GM10847 (cell line): ENCODE results near the gene DHRS7B.

ENCODE experiments used
- POLR2A ChIP-seq: IDR thresholded peaks from 2 replicates; pipeline ENCODE4 v1.6.1; 2011; ENCODE audit not compliant: insufficient read length; ENCODE audit errors: extremely low read depth

DHRS7B gene

DNA sequence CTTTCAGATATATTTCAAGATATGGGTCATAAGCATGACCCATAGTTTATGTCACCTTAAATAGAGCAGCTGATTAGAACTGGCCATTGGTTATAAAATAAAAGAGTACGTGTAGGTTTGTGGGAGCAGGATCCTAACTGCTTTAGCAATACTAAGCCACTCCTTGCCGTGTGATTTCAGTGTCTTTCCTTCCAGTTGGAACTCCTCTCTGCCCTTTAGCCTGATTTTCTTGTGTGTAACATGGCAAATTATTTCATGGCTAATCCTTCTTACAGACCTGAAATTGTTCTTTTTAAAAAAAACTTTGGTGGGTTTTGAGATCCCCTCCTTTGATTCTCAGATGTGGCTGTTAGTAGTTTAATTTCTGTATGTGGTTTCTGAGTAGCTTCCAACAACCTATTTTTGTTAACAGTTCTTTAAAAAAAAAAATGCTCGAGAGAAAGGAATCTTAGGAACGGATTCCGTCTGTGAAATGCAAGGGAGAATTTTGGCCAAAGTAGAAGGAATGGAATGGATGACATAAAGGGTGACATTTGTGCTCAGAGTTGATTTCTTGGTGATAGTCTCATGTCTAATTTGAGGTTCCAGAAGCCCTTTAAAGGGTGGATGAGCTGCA is 39.9 kb downstream of the DHRS7B start:
- no peak for TF ChIP-seq POLR2A

DNA sequence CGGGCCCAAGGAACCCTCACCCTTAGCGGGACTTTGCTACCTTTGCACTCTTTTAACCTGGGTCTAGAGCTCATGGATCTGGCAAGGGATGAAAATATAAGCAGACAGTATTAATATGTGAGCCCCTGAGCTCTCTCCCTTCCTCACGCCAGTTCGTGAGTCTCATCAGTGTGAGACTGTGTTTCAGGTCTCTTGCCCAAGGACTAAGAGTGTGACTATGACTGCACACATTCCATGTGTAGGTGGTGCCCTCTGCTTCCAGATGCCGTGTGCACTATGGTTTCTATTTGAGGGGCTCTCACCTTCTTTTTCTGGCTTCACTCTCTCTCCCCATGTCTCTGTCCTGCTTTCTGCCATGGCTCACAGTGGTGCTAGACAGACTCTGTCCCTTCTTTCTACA is 40.5 kb downstream of the DHRS7B start:
- no peak for TF ChIP-seq POLR2A

DNA sequence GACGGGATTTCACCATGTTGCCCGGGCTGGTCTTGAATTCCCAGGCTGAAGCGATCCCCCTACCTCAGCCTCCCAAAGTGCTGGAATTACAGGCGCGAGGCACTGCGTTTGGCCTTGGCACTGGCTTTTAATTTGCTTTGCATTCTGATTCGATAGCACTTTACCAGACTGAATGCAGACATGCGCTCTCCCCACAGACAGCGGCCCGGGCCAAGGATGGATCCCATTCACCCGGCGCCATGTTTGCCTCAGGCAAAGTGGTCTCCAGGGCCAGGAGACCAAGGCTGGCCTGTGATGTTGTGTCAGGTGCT is 41.7 kb downstream of the DHRS7B start:
- no peak for TF ChIP-seq POLR2A

DNA sequence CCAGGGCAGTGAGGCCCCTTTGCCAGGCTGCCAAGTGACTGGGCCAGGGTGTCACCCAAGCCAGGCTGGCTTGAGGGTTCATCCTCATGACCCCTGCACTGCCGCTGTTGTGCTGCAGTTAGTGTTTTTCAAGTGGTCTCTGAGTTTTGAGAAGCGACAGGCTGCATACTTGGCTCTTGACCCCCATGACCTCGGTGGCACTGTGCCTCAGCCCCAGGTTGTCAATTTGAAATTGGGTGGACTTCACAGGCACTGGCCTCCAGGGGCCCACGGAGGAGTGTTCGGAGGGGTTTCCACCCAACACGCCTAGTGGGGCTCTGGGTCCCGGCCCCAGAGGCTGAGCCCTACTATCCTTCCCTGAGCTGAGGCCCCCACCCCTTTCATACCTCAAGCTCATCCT is 42.7 kb downstream of the DHRS7B start:
- no peak for TF ChIP-seq POLR2A

DNA sequence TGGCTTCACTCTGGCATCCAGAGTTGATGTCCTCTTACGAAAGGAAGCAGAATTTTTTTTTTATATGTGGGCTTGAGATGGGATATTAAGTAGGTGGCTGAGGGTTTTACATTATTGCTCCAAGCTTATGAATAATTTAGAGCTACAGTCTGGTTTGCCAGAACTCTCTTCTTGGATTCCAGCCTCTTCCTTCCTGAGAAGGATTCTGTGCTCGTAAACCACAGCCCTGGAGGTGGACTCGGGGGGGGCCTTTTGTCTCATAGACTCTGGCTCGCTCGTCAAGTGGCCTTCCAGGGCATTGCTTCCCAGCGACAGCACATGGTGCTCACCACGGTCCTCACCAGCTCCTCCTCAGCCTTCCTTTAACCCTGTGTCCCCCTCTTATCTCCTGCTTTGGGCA is 44.0 kb downstream of the DHRS7B start:
- TF ChIP-seq POLR2A = no peak

DNA sequence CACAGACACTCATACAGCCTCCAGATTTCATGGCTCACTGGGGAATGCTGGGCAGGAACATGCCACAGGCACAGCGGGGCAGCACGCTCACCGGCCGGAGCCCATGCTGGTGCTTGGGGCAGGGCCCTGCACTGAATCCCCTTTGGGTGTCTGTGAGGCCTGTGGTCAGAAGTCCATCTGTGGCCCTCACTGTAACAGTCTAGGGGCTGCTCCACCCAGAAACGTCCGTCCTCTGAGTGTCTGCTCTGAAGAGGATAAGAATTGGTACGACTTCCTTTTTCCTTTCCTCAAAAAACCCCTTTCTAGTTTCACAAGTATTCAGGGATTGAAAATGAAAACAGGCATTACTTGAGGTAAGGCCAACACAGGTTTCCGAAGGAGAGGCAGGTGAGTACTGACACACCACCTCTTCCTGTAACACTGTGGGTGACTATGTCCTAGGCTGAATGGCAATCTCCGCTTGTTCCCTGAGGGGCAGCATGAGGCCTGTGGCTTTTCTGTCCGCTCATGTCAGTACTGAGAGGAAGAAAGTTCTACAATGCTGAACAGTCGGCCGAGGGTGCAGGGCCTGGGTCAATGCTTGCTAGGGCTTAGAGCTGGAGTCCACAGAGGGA is 44.7 kb downstream of the DHRS7B start:
- no peak for TF ChIP-seq POLR2A

DNA sequence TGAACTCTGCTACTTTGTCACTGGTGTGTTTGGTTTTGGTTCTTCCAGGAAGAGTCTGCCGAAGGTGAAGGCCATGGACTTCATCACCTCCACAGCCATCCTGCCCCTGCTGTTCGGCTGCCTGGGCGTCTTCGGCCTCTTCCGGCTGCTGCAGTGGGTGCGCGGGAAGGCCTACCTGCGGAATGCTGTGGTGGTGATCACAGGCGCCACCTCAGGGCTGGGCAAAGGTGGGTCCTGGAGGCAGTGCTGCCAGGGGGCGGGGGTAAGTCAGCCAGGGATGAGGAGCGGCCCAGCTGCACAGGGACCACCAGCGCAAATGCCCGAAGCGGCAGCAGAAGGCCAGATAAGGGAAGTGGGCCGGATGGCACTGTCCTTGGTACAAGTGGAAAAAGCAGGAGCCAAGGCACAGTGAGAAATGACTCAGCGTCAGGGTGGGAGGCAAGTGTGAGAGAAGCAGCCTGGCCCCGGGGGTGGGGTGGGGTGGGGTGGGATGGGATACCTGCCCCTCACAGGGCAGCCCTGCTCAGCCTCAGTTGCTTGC is 45.3 kb downstream of the DHRS7B start:
- no peak for TF ChIP-seq POLR2A

DNA sequence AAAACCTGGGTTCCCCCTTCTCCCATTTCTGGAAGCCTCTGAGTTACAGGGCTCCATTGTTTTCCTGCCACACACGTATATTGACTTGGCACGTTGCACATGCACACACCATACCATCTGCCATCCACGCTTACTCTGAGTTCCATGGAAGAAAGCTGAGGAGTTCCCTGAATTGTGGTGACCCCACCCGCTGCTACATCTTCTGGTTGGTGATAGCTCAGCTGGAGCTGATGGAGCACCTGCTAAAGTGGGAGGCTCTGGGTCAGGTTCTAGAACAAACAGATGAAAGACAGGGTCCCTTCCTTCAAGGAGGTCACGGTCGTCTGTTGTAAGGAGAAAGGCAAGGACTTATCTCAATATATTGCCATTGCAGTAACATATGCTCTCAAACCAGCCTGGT is 46.1 kb downstream of the DHRS7B start:
- TF ChIP-seq POLR2A = no peak

DNA sequence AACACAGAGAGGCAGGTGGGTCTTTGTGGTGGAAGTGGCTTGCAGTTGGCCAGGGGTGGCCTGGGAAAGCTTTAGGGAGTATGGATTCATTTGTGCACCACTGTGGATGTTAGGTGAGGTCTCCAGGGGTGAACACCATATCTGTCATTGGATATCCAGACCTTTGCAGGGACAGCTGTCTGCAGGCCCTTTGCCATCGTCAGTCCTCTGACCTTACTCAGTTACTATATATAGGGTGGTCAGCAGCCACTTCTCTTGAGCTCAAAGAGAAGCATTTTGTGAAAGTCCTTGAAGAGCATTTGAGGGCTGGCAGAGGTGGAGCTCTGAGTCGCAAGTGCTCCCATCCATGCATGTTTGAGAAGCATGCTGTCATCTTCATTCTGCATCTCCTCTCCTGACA is 46.8 kb downstream of the DHRS7B start:
- TF ChIP-seq POLR2A = no peak

DNA sequence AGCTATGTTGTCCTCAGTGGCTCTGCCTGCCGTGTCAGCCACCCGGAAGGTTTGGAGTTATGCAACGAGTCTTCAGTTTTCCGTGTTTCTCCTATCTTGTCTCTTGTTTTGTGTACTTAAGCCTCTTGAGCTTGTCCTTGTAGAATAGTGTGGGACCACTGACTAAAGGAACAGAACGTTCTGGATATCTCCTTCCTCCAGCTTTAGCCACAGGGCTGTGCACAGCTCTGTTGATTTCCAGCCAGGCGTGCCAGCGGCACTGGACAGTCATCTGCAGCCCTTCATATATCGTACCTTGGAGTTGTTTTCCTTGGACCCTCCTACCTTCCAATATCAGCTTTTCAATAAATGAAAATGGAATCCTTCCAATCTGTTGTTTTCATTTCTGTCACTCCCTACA is 47.4 kb downstream of the DHRS7B start:
- no peak for TF ChIP-seq POLR2A

DNA sequence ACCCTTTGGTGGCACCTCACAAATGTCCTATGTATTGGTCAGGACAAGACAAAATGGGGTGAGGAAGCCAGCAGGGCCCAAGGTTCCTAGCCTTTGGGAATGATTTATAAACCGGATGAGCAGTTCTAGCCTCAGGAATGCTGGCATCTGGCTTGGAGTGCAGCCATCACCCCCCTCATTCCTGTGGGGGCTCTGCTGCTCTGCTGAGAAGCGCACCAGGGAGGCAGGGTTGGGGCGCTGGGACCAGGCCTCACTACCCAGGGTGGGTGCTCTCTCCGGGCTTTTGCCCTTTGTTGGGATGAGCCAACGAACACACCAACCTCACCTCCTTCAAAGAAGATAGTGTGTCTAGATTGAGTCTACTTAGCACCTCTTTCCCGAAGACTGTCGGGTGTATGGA is 47.9 kb downstream of the DHRS7B start:
- TF ChIP-seq POLR2A = no peak

DNA sequence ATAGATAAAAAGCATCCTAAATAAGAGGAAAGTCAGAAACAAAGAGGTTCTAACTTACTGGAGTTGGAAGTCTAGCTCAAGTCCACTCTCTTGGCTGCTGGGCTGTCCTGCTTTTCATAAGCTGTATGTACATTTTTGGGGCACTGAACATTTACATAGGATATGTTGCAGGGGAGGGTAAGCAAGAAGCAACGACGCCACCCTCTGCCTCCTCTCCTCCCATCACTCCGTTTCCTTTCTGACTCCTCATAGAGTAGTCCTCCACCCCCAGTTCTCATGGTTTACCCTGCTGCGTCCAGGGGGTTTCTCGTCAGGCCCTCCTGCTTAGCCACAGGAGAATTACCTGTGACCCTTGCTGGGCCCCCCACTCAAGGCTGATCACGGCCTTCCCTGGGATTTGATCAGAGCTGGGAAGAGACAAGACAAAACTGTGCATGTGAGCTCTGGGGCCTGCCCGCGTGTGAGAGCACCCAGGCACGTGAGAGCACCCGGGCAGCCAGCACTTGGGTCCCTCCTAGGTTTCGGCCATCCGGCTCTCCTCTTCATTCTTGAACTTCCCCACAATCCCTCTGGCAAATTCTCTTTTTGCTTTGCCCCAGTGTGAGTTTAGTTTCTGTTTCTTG is 50.1 kb downstream of the DHRS7B start:
- no peak for TF ChIP-seq POLR2A

DNA sequence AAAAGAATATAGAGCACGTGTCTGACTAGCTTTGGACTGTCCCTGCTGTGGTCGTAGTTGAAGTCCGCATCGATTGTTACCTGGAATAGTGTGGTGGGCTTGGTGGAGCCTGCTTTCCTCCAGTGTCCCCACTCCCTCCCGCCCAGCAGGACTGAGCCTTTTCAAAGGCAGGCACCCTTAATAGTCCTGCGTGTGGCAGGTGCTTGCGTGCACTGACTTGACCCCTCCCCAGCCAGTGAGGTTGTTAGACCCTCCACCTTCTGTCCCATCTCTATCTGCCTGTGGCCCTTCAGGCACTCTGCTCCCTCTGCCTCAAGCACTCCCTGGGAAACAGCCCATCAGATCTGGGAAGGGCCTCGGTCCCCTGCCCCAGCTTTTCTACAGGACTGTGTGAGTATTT is 50.6 kb downstream of the DHRS7B start:
- no peak for TF ChIP-seq POLR2A

DNA sequence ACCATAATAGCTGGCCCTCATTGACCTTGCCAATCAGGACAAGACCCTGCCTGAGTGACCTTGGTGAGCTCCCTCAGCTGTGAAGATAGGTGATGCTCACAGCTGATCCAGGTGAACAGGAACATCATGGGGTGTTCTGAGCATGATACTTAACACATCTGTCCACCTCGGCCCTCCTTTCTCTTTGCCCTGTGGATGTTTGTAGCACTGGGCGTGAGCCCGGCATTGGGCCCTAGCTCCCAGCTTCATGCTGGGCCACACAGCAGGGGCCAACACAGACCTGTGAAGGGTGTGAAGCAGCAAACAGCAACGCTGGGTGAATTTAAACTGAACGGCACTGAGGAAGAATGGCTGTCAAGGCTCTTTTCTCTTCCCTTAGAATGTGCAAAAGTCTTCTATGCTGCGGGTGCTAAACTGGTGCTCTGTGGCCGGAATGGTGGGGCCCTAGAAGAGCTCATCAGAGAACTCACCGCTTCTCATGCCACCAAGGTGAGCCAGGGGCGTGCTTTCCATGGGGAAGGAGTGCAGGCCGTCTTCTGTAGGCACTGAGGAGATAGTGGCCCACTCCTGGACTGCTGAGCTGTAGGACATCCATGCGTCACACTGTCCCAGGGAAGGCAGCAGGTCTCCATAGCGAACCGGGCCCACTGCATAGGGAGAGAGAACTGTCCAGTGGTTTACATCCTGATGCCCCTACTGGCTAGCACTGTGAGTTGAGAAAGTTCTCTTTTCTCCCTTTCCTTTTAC is 51.3 kb downstream of the DHRS7B start:
- TF ChIP-seq POLR2A = no peak

DNA sequence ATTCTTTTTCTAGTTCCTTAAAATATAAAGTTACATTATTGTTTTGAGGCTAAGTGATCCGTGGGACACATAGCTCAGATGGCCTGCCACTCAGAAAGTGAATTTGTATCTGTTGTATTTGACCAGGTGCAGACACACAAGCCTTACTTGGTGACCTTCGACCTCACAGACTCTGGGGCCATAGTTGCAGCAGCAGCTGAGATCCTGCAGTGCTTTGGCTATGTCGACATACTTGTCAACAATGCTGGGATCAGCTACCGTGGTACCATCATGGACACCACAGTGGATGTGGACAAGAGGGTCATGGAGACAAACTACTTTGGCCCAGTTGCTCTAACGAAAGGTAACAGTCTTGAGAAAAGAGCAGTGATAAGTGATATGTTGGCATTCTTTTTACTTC is 56.7 kb downstream of the DHRS7B start:
- no peak for TF ChIP-seq POLR2A

DNA sequence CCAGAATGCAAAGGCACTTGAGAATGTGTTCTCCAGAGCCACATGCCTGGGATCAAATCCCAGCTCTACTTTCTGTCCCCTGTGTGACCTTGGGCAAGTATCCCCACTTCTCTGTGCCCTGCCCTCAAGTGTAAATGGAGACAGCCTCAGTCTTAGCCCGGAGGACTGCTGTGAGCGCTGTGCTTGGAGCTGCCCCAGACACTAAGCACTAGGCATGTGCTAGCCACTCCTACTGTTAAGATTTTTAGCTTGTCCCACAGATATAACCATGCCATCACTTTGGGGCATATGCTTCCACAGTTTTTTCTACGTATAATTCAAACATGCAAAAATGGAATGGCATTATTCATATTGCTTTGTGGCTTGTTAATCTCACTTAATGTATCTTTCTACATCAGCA is 57.8 kb downstream of the DHRS7B start:
- no peak for TF ChIP-seq POLR2A
